ENCODE data around the gene CDO1.

GRCh38 chr5:115858396-115858795 is 41.9 kb upstream of the CDO1 start:
- TF ChIP-seq CTCF (IDR thresholded peaks at IDR 0.05) (no peak), POLR2A (IDR thresholded peaks at IDR 0.05) (no peak)

All from stomach (tissue), 4 donors.